ENCODE results near the gene PARD6A.

- TF ChIP-seq CTCF (IDR thresholded peaks at IDR 0.05) = no peak
- TF ChIP-seq EP300 (IDR thresholded peaks at IDR 0.05) = no peak
- TF ChIP-seq POLR2A (IDR thresholded peaks at IDR 0.05) = no peak
Observed at GRCh38 chr16:67661101-67661761, 471 bp downstream of the PARD6A start.

All from ovary (tissue), 3 donors.